MCF 10A (cell line): Measurements from ENCODE around the gene CABLES1. TPM values are rescaled to one million over a fixed set of nuclear protein-coding genes. Genes with fewer than 3 reads are reported as not detected.

Source experiments
- BruUV-seq: library from RNA; stranded (reverse); fragments of 400-500 nt; replicated peaks from 2 replicates; lab custom pipeline; 2021; lab: Mats Ljungman, UMichigan
- CTCF ChIA-PET: fragments of 300-600 bp; sonication (Branson Sonifier 250); formaldehyde crosslinking; extraction: SDS; loops from one replicate; lab custom pipeline; 2021; ENCODE audit warnings: antibody characterized with exemption, inconsistent platforms; lab: Yijun Ruan, JAX
- POLR2A ChIA-PET: fragments of 300-600, 350-650 bp; sonication (Branson Sonifier 250); formaldehyde crosslinking; extraction: SDS; loops from one replicate; lab custom pipeline; 2020; ENCODE audit warnings: antibody characterized with exemption, inconsistent platforms; lab: Yijun Ruan, JAX
- DNase-seq: peaks from one replicate; pipeline ENCODE4 v3.0.0-alpha.2; 2018; ENCODE audit not compliant: unreplicated experiment
- H3K27ac Mint-ChIP-seq: one replicate; pipeline ENCODE4 v1.8.0; 2022; ENCODE audit warnings: mild to moderate bottlenecking, low read depth, mixed read lengths; ENCODE audit not compliant: unreplicated experiment
- H3K27me3 Mint-ChIP-seq: one replicate; pipeline ENCODE4 v1.8.0; 2022; ENCODE audit warnings: mixed read lengths; ENCODE audit not compliant: insufficient read depth, unreplicated experiment
- H3K36me3 Mint-ChIP-seq: one replicate; pipeline ENCODE4 v1.8.0; 2022; ENCODE audit warnings: mild to moderate bottlenecking, moderate library complexity, mixed read lengths; ENCODE audit not compliant: insufficient read depth, unreplicated experiment
- H3K4me1 Mint-ChIP-seq: one replicate; pipeline ENCODE4 v1.8.0; 2022; ENCODE audit warnings: mixed read lengths; ENCODE audit not compliant: insufficient read depth, unreplicated experiment
- H3K4me3 Mint-ChIP-seq: one replicate; pipeline ENCODE4 v1.8.0; 2022; ENCODE audit warnings: mild to moderate bottlenecking, moderate library complexity, mixed read lengths; ENCODE audit not compliant: unreplicated experiment
- H3K9me3 Mint-ChIP-seq: one replicate; pipeline ENCODE4 v1.8.0; 2022; ENCODE audit warnings: mixed read lengths; ENCODE audit not compliant: unreplicated experiment
- intact Hi-C: fragments of 100-400 bp; cut with micrococcal nuclease; formaldehyde crosslinking; loops from 2 replicates; pipeline ENCODE4 v1.14.1; 2022
- total RNA-seq: library from RNA; stranded (reverse); gene quantifications from 2 replicates; pipeline ENCODE4 v1.2.3, GENCODE V29; 2022
- TF ChIP-seq, protein P1 (sequence below): fragments of 200-600 bp; IDR thresholded peaks from one replicate; pipeline ENCODE4 v1.8.0; 2022; ENCODE audit warnings: antibody characterized with exemption, mild to moderate bottlenecking; ENCODE audit not compliant: unreplicated experiment

CABLES1 gene
- total RNA-seq, 1 experiment from 2014 or later = 3.2 TPM

DNA sequence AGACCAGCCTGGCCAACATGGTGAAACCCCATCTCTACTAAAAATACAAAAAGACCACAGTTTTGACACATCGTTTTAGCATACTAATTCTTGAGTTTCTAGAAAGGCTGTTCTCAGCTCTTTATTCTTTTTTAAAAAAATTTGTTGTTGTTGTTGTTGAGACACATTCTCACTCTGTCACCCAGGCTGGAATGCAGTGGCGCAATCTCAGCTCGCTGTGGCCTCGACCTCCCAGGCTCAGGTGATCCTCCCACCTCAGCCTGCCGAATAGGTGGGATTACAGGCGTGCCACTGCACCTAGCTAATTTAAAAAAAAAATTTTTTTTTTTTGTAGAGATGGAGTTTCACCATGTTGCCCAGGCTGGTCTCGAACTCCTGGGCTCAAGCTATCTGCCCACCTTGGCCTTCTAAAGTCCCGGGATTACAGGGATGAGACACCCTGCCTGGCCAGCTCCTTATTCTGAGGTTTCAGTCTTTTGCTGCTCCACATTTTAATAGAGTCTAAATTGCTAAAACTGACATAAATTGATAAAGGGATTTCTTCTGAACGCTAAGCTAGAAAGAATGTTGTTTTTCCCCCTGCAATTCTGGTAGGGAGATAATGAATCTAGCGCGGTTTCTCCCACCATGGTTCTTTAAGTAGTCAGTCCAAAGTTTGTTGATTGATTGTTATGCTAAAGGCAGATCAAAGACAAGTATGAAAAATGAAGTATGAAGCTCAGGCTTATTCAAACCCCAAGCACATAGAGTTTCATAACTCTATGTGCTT is 32.6 kb upstream of the CABLES1 start:
- Mint-ChIP-seq H3K9me3 (no peaks in the 10 kb centered on the region), H3K4me3 (no peak overlapping the region), H3K4me1 (peaks cover 19% of the 10 kb centered on the region), H3K27me3 (no peaks in the 10 kb centered on the region), H3K36me3 (no peaks in the 10 kb centered on the region), H3K27ac (no peak overlapping the region)
- ChIA-PET CTCF (interaction anchor here (0.6 to 1.5 kb wide), 5 partner anchors 14 to 277 kb away, joined by 3 to 6 read pairs (median 3); no protein-coding TSS in a partner anchor), POLR2A (no interaction called here)
- TF ChIP-seq, protein P1, sequence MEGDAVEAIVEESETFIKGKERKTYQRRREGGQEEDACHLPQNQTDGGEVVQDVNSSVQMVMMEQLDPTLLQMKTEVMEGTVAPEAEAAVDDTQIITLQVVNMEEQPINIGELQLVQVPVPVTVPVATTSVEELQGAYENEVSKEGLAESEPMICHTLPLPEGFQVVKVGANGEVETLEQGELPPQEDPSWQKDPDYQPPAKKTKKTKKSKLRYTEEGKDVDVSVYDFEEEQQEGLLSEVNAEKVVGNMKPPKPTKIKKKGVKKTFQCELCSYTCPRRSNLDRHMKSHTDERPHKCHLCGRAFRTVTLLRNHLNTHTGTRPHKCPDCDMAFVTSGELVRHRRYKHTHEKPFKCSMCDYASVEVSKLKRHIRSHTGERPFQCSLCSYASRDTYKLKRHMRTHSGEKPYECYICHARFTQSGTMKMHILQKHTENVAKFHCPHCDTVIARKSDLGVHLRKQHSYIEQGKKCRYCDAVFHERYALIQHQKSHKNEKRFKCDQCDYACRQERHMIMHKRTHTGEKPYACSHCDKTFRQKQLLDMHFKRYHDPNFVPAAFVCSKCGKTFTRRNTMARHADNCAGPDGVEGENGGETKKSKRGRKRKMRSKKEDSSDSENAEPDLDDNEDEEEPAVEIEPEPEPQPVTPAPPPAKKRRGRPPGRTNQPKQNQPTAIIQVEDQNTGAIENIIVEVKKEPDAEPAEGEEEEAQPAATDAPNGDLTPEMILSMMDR = no peak
- no peak for DNase-seq
- intact Hi-C loops = no loop called here
- no TSS peak for BruUV-seq

DNA sequence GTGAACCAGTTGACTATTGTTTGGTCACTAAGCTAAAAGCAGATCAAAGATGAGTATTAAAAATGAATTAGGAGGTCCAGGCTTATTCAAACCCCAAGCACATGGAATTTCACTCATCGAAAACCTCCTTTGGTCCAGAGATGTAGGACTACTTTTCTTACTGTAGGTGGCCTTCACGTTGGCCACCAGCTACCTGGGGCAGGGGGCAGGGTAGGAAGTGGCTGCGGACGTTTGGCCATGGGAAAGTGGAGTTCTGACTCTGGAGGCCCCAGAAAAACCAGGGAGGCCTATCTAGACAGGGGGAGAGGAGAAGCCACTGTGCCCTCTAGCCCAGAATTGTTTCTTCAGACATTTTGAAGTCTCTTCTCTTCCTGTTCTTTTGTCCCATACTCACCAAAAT is 31.8 kb upstream of the CABLES1 start:
- peaks cover 21% of the 10 kb centered on the region for H3K4me1 Mint-ChIP-seq
- BruUV-seq = no TSS peak
- intact Hi-C loops = no loop called here
- ChIA-PET CTCF (interaction anchor here (1.2 to 1.3 kb wide), 2 partner anchors 13 to 28 kb away, joined by 3 read pairs; no protein-coding TSS in a partner anchor), POLR2A (interaction anchor here (0.7 kb wide), 1 partner anchor 177 kb away, joined by 3 read pairs; no protein-coding TSS in a partner anchor)
- H3K9me3 Mint-ChIP-seq = no peaks in the 10 kb centered on the region
- no peak overlapping the region for H3K27ac Mint-ChIP-seq
- no peaks in the 10 kb centered on the region for H3K27me3 Mint-ChIP-seq
- H3K4me3 Mint-ChIP-seq = no peak overlapping the region
- no peaks in the 10 kb centered on the region for H3K36me3 Mint-ChIP-seq
- DNase-seq = no peak
- TF ChIP-seq, protein P1 = no peak

DNA sequence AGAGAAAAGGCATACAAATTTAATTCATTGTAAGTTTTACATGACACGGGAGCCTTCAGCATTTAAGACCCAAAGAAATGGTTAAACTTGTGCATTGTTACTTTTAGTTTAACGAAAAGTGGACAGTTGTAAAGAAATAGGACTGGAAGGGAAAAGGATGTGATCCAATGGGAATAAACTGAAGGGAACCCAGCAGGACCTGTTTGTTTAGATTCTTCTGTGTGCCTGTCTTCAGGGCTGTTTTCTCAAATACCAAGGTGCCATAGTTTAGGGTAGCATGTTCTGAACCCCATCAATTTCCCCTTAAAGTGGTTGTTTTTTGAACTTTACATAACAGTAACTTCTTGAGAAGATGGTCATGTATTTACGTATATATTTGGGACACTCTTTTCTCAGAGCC is 30.3 kb upstream of the CABLES1 start:
- CTCF ChIA-PET = interaction anchor here (1.7 kb wide), 1 partner anchor 73 kb away, joined by 3 read pairs; no protein-coding TSS in a partner anchor
- Mint-ChIP-seq H3K27ac (no peak overlapping the region), H3K9me3 (no peaks in the 10 kb centered on the region), H3K4me3 (no peak overlapping the region), H3K27me3 (no peaks in the 10 kb centered on the region), H3K36me3 (no peaks in the 10 kb centered on the region), H3K4me1 (peaks cover 27% of the 10 kb centered on the region)
- intact Hi-C loops = no loop called here
- TF ChIP-seq, protein P1 = no peak
- POLR2A ChIA-PET = interaction anchor here (1.6 kb wide), 1 partner anchor 11 kb away, joined by 6 read pairs; no protein-coding TSS in a partner anchor
- BruUV-seq = no TSS peak
- DNase-seq = no peak

DNA sequence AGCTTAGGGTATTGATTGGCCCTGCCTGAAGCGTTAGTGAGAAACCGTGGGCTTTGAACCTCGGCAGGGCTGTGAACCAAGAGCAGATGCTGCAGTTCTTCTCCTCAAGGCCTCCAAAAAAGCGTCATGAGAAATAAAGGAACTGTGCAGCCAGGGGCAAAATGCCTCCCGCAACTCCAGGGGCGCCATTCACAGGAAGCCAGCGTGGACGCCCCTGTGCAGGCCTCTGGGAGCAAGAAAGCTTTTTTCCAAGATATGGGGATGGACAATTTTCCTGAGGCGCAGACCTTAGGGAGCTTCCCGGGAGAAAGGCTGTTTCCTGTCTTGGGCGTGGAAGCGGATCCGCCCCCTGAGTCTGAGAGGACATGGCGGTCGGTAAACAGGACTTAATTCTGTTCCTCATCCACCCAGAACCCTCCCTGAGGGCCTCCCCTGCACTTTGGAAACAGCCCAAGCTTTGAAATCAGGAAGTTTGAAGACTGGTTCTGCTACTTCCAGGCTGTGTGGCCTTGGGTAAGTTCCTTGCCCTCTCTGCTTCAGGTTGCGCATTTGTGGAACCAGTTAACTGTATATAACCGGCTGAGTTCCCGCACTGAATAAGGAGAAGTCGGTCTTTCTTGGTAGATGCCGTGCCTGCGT is 29.6 kb upstream of the CABLES1 start:
- no TSS peak for BruUV-seq
- Mint-ChIP-seq H3K4me1 (peaks cover 27% of the 10 kb centered on the region), H3K27me3 (no peaks in the 10 kb centered on the region), H3K9me3 (no peaks in the 10 kb centered on the region), H3K36me3 (no peaks in the 10 kb centered on the region), H3K27ac (no peak overlapping the region), H3K4me3 (no peak overlapping the region)
- ChIA-PET POLR2A (interaction anchor here (0.5 to 1.9 kb wide), 5 partner anchors 10 to 1493 kb away, joined by 3 to 6 read pairs (median 4); partner anchors contain the start of gene SNRPD1), CTCF (interaction anchor here (0.8 to 1.7 kb wide), 2 partner anchors 25 to 74 kb away, joined by 3 read pairs; no protein-coding TSS in a partner anchor)
- intact Hi-C loops = loop anchor here (1.0 kb wide), 1 partner anchor 10 kb away; no protein-coding TSS in a partner anchor
- DNase-seq = no peak
- TF ChIP-seq, protein P1 = no peak
